SU-DHL-6 (cell line): Measurements from ENCODE around the gene PKD1L1.

Source experiments
- EZH2phosphoT487 ChIP-seq: fragments of 200-600 bp; sonication (generic), shearing (Covaris generic); conservative IDR thresholded peaks from 2 replicates; pipeline ENCODE4 v1.6.1; 2018; ENCODE audit warnings: mild to moderate bottlenecking, antibody characterized with exemption, low read length, moderate library complexity, mixed read lengths
- TF ChIP-seq, protein P1 (sequence below): fragments of 200-600 bp; sonication (generic); IDR thresholded peaks from one replicate; pipeline ENCODE4 v1.5.1; 2017; ENCODE audit warnings: antibody characterized with exemption, mild to moderate bottlenecking, low read length, moderate library complexity; ENCODE audit not compliant: insufficient read depth, poor library complexity, severe bottlenecking

DNA sequence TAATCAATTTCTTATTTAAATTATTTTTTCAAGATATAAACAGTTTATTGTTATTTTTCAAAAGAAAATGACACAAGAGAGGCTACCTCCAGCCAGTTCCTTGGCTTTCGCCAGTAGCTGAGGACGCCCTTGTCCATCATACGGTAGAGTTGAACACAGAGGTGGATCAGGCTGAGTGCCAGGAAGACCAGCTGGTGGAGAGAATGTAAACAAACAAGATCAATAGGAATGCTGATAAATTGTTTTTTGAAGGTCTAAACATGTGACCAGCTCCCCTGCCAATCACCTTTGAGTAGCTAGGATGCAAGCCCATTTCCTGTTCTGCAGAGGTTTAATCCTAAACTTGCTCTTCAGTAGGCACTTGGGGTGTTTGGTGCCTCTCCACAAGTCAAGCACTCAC, 138.9 kb downstream of the PKD1L1 start:
- TF ChIP-seq, protein P1, sequence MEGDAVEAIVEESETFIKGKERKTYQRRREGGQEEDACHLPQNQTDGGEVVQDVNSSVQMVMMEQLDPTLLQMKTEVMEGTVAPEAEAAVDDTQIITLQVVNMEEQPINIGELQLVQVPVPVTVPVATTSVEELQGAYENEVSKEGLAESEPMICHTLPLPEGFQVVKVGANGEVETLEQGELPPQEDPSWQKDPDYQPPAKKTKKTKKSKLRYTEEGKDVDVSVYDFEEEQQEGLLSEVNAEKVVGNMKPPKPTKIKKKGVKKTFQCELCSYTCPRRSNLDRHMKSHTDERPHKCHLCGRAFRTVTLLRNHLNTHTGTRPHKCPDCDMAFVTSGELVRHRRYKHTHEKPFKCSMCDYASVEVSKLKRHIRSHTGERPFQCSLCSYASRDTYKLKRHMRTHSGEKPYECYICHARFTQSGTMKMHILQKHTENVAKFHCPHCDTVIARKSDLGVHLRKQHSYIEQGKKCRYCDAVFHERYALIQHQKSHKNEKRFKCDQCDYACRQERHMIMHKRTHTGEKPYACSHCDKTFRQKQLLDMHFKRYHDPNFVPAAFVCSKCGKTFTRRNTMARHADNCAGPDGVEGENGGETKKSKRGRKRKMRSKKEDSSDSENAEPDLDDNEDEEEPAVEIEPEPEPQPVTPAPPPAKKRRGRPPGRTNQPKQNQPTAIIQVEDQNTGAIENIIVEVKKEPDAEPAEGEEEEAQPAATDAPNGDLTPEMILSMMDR = no peak
- TF ChIP-seq EZH2phosphoT487 = no peak
